Measurements from ENCODE around the gene MTRFR. TPM values are rescaled to one million over a fixed set of nuclear protein-coding genes. Genes with fewer than 3 reads are reported as not detected.
"Not testable (repeated sequence)": the region's sequence is repeated elsewhere in the genome, so short reads cannot be mapped to it uniquely, and the experiment has no call there.

The MTRFR gene
- total and polyA plus RNA-seq, 2 donors (not counting 3 experiments of a cell fraction or from before 2014, with no cell fraction given), result 9.1 to 14.4 TPM

GRCh38 chr12:123199936-123200335 is 33.3 kb upstream of the MTRFR start:
- Histone ChIP-seq H4K20me1 (replicated peaks; ENCODE audit: control insufficient read depth, extremely low read depth, insufficient read depth, low read length) (no peaks in the 10 kb centered on the region), H3K9me1 (replicated peaks; ENCODE audit: control insufficient read depth, extremely low read depth, insufficient read depth, low read length) (no peaks in the 10 kb centered on the region), H3K4me1 (ENCODE audit: control insufficient read depth, extremely low read depth, insufficient read depth, low read length) (no peaks in the 10 kb centered on the region), H3K4me3 (replicated peaks in 1 of 3; ENCODE audit: insufficient read depth in 1 of 3, low read depth in 1 of 3, low read length in 3 of 3) (no peak overlapping the region), H3K27ac (ENCODE audit: insufficient read depth, low read depth, low read length) (no peak overlapping the region), H2AFZ (ENCODE audit: low read depth, low read length) (no peak overlapping the region), H3K79me2 (ENCODE audit: control insufficient read depth, insufficient read depth, low read length) (no peaks in the 10 kb centered on the region), H3K9ac (replicated peaks; ENCODE audit: extremely low read depth, insufficient read depth, low read length) (no peak overlapping the region), H3K27me3 (ENCODE audit: control insufficient read depth in 2 of 2, insufficient read depth in 2 of 2, low read length in 2 of 2) (no peaks in the 10 kb centered on the region), H3K4me2 (ENCODE audit: insufficient read depth, low read length) (no peak overlapping the region), H3K9me3 (replicated peaks; ENCODE audit: control insufficient read depth, insufficient read depth, low read length) (no peaks in the 10 kb centered on the region), H3K36me3 (ENCODE audit: control insufficient read depth in 2 of 2, extremely low read depth in 1 of 2, insufficient read depth in 2 of 2, low read length in 2 of 2) (peaks cover 3 to 7% of the 10 kb centered on the region in 2 experiments)
- no TSS peak for BruUV-seq (replicated peaks)
- POLR2A ChIA-PET, result no interaction called here
- TF ChIP-seq GATA2 (IDR thresholded peaks at IDR 0.05; ENCODE audit: insufficient read depth, insufficient read length, low read depth, low read length), result no peak
- TF ChIP-seq POLR2AphosphoS5 (IDR thresholded peaks at IDR 0.05; ENCODE audit: insufficient read depth, low read depth, low read length), result no peak
- no peak for TF ChIP-seq JUN (IDR thresholded peaks at IDR 0.05; ENCODE audit: borderline replicate concordance, insufficient read depth, insufficient read length, low read depth)
- DNase-seq (ENCODE audit: low read depth, low spot score) (no peak), FAIRE-seq (no peak)
- intact Hi-C loops (cut with micrococcal nuclease), result no loop called here
- CTCF ChIA-PET, result interaction anchor here (1.6 to 1.7 kb wide), 2 partner anchors 11 to 38 kb away, joined by 3 to 4 read pairs; no protein-coding TSS in a partner anchor
- dilution Hi-C loops (cut with MboI; ENCODE audit: extremely low pct_ligation_motif_present, low sequenced_read_pairs), result no loop called here

GRCh38 chr12:123200414-123200813 is 32.8 kb upstream of the MTRFR start:
- H3K9me3 ChIP-seq (replicated peaks; ENCODE audit: control insufficient read depth, insufficient read depth, low read length), result no peaks in the 10 kb centered on the region
- FAIRE-seq (no peak), DNase-seq (ENCODE audit: low read depth, low spot score) (no peak)
- POLR2A ChIA-PET, result no interaction called here
- no peaks in the 10 kb centered on the region for H3K4me1 ChIP-seq (ENCODE audit: control insufficient read depth, extremely low read depth, insufficient read depth, low read length)
- H3K27me3 ChIP-seq (ENCODE audit: control insufficient read depth in 2 of 2, insufficient read depth in 2 of 2, low read length in 2 of 2), result no peaks in the 10 kb centered on the region
- TF ChIP-seq MYC (IDR thresholded peaks at IDR 0.05; ENCODE audit: low read depth, low read length) (no peak), JUN (IDR thresholded peaks at IDR 0.05; ENCODE audit: borderline replicate concordance, insufficient read depth, insufficient read length, low read depth) (no peak), POLR2A (IDR thresholded peaks at IDR 0.05; ENCODE audit: low read depth, low read length) (no peak), GATA2 (IDR thresholded peaks at IDR 0.05; ENCODE audit: insufficient read depth, insufficient read length, low read depth, low read length) (no peak), EZH2 (IDR thresholded peaks at IDR 0.05; ENCODE audit: borderline replicate concordance, low read depth, low read length, severe bottlenecking) (no peak), POLR2AphosphoS5 (IDR thresholded peaks at IDR 0.05; ENCODE audit: insufficient read depth, low read depth, low read length) (no peak), FOS (IDR thresholded peaks at IDR 0.05; ENCODE audit: borderline replicate concordance, insufficient read depth, low read length) (no peak), MAX (IDR thresholded peaks at IDR 0.05; ENCODE audit: insufficient read depth, insufficient read length) (no peak), CTCF (IDR thresholded peaks at IDR 0.05; ENCODE audit: extremely low read depth in 1 of 2, insufficient read depth in 1 of 2, low read depth in 1 of 2, low read length in 2 of 2) (no peak)
- H3K4me3 ChIP-seq (replicated peaks in 1 of 3; ENCODE audit: insufficient read depth in 1 of 3, low read depth in 1 of 3, low read length in 3 of 3), result no peak overlapping the region
- H3K27ac ChIP-seq (ENCODE audit: insufficient read depth, low read depth, low read length), result no peak overlapping the region
- H3K9ac ChIP-seq (replicated peaks; ENCODE audit: extremely low read depth, insufficient read depth, low read length), result no peak overlapping the region
- H3K36me3 ChIP-seq (ENCODE audit: control insufficient read depth in 2 of 2, extremely low read depth in 1 of 2, insufficient read depth in 2 of 2, low read length in 2 of 2), result peaks cover 3 to 7% of the 10 kb centered on the region in 2 experiments
- no TSS peak for BruUV-seq (replicated peaks)
- no peaks in the 10 kb centered on the region for H3K9me1 ChIP-seq (replicated peaks; ENCODE audit: control insufficient read depth, extremely low read depth, insufficient read depth, low read length)
- dilution Hi-C loops (cut with MboI; ENCODE audit: extremely low pct_ligation_motif_present, low sequenced_read_pairs), result no loop called here
- H3K79me2 ChIP-seq (ENCODE audit: control insufficient read depth, insufficient read depth, low read length), result no peaks in the 10 kb centered on the region
- CTCF ChIA-PET, result interaction anchor here (1.6 to 1.7 kb wide), 2 partner anchors 12 to 37 kb away, joined by 3 to 4 read pairs; no protein-coding TSS in a partner anchor
- no peak overlapping the region for H3K4me2 ChIP-seq (ENCODE audit: insufficient read depth, low read length)
- H2AFZ ChIP-seq (ENCODE audit: low read depth, low read length), result no peak overlapping the region
- intact Hi-C loops (cut with micrococcal nuclease), result no loop called here
- no peaks in the 10 kb centered on the region for H4K20me1 ChIP-seq (replicated peaks; ENCODE audit: control insufficient read depth, extremely low read depth, insufficient read depth, low read length)

- DNase-seq (ENCODE audit: low read depth, low spot score); H3K36me3 ChIP-seq (ENCODE audit: control insufficient read depth in 2 of 2, extremely low read depth in 1 of 2, insufficient read depth in 2 of 2, low read length in 2 of 2); H3K9me1 ChIP-seq (replicated peaks; ENCODE audit: control insufficient read depth, extremely low read depth, insufficient read depth, low read length); H3K9ac ChIP-seq (replicated peaks; ENCODE audit: extremely low read depth, insufficient read depth, low read length); CTCF ChIA-PET; H3K4me2 ChIP-seq (ENCODE audit: insufficient read depth, low read length); POLR2A ChIA-PET; H3K4me1 ChIP-seq (ENCODE audit: control insufficient read depth, extremely low read depth, insufficient read depth, low read length); intact Hi-C loops (cut with micrococcal nuclease); H3K27me3 ChIP-seq (ENCODE audit: control insufficient read depth in 2 of 2, insufficient read depth in 2 of 2, low read length in 2 of 2); H3K27ac ChIP-seq (ENCODE audit: insufficient read depth, low read depth, low read length); BruUV-seq (replicated peaks); dilution Hi-C loops (cut with MboI; ENCODE audit: extremely low pct_ligation_motif_present, low sequenced_read_pairs); H2AFZ ChIP-seq (ENCODE audit: low read depth, low read length); H4K20me1 ChIP-seq (replicated peaks; ENCODE audit: control insufficient read depth, extremely low read depth, insufficient read depth, low read length); H3K9me3 ChIP-seq (replicated peaks; ENCODE audit: control insufficient read depth, insufficient read depth, low read length); H3K4me3 ChIP-seq (replicated peaks in 1 of 3; ENCODE audit: insufficient read depth in 1 of 3, low read depth in 1 of 3, low read length in 3 of 3); FAIRE-seq; H3K79me2 ChIP-seq (ENCODE audit: control insufficient read depth, insufficient read depth, low read length): not testable (repeated sequence)
Measured at GRCh38 chr12:123206794-123207193, 26.4 kb upstream of the MTRFR start.
